HG03469 (cell line): ENCODE data around the gene KCNQ5.

Experiments
- ATAC-seq: cut with Tn5 transposase; IDR thresholded peaks from one replicate; pipeline ENCODE4 v1.9.1; 2021; ENCODE audit warnings: mild to moderate bottlenecking, moderate library complexity, moderate number of reproducible peaks; ENCODE audit not compliant: unreplicated experiment

Gene KCNQ5

DNA sequence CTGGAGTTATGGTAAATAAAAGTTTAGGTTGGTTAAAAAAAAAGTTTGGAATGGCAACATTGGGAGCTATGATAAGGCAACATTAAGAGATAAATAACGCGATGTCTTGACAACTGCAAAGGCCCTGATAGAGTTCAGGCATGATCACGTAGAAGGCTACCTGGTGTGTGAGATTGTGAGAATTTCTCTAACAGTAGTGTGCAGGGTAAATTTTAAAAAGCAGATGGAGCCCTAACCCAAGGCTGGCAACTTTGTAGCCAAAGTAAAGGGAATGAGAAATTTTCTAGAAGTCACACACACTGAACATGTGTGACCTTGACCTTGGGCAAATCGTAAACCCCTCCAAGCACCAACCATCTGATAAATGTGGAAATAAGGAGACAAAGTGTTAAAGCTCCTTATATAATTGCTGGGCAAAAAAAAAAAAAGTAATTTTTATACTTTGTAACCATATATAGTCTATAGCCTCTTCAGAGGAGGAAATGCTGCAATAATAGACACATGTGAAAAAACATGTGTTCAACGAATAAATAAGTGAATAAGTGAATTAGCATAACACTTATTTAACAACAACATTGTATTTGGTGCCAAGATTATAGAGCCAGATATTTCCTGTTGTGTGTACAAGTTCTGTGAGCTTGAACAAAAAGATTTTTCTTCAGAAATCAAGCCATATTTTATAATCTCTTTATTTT is 18.2 kb downstream of the KCNQ5 start:
- ATAC-seq = no peak

- no peak for ATAC-seq
Measured at GRCh38 chr6:72640615-72640930, 18.7 kb downstream of the KCNQ5 start.

DNA sequence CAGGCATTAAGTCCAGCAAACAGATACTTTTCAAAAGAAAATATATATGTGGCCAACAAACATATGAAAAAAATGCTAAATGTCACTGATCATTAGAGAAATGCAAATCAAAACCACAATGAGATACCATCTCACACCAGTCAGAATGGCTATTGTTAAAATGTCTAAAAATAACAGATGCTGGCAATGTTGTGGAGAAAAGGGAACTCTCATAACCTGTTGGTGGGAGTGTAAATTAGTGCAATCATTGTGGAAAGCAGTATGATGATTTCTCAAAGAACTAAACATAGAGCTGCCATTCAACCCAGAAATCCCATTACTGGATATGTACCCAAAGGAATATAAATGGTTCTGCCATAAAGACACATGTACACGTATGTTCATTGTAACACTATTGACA is 20.6 kb downstream of the KCNQ5 start:
- no peak for ATAC-seq

GRCh38 chr6:72643214-72643613 is 21.4 kb downstream of the KCNQ5 start:
- no peak for ATAC-seq

GRCh38 chr6:72646604-72647485 is 25.0 kb downstream of the KCNQ5 start:
- no peak for ATAC-seq

DNA sequence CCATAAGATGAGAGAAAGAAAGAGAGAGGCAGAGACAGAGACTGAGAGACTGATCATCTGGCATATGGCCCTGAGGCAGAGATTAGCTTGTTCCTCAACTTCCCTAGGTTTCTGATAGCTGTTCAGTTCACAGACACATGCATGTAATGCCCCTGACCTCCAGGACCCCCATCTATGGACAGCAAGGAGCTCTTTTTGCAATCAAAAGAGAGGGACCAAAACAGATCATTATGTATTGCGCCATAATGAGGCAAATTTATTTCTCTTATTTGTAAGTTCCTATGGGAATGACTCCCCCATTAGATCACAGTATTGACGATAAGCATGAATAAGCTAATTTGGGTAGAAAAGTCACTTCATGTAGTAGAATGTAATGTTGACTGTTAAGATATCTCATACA is 25.6 kb downstream of the KCNQ5 start:
- ATAC-seq = no peak

DNA sequence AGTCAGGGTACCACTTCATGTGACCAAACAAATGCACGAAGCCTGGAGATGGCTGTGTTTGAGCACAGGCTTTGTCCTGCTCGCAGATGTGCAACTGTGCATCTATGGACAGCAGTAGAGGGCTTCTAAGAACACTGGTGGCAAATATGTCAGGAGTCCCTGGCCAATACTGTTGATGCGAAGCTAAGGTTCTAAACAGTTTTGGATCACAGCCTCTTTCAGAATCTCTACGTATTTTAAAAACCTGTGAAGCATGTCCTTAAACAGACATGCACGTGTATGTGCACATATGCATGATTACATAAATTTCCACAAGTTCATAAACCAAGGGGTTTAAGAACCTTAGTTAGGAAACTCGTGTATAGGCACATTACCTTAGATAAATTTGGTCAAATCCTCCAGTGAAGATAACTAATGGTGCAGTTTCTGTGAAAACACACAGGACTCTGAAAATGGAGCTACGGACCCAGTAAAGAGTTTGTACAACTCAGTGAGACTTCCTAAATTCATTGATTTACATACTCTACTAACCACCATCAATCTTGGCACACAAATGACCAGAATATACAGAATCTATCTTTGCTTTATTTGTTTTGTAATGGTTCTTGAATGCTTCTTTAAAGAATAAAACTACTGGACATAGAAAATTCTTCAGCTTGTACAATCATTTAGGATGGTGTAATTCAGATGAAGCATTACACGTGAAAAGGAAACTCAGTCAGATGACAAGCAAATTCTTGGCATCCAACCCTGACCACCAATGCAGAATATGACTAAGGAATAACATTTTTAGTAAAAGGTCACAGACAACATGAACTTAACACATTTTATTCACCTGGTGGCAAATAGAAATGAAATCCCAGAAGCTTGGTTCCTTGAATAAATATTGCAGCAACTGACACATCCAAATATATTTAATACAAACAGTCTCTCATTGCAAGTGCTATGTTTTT is 27.4 kb downstream of the KCNQ5 start:
- peak; percentile 50 for ATAC-seq

GRCh38 chr6:72650081-72650745 is 28.3 kb downstream of the KCNQ5 start:
- ATAC-seq = no peak

DNA sequence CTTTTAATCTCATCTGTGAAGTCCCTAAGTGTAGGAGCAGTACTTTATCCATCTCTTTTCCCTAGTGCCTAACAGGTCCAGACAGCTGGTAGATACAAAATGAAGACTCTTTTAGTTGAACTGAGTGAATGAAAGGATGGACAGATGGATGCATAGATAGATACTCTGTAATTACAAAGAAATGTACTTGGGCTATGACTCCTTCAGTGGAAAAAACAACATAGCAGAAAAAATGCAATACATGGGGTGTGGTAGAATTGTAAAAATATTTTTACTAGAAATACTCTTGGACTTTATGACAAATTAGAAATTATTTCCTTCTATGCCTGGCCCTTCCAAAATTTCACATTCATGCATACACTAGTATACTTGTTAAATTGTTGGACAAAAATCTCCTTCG is 29.3 kb downstream of the KCNQ5 start:
- no peak for ATAC-seq

DNA sequence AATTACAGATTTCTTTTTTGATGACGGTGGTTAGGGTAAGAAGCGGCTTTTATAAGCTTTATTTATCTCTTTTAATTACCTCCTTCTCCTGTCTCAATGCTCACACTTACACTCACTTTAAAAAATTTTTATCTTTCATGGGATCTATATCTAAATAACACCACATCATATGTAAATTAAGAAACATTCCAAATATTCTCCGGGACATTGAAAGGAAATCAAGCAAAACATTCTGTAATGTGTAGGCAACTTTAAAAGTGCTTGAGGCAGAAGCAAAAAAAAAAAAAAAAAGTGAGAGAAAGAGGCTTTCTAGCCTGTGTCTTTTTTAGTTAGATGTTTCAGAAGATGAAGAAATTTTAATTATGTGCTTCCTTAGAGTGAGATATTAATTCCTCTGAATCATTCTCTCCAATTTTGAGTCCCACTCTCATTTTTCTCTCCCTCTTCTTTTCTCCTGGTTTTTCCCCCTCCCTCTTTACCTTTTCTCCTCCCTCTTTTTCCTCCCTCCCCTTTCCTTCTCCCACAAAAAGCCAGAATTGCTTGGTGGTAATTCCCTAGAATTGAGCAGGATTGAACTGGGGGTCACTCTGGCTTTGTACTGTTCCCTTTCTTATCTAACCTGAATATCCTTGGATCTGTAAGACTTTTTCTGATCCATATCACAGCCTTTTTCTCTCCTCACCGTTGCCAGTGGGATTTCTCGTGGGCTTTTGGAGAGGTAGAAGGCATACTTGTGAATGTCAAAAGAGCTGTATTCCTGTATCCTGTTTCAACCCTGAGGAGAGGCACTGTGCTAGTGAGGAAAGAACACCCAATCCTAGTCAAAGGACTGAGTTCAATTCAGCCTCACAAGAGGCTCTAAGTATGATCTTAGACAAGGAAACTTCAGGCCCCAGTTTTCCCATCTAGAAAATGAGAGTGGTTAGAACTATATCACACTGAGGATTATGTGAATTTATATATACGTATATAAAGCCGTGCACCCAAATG is 30.4 kb downstream of the KCNQ5 start:
- no peak for ATAC-seq

DNA sequence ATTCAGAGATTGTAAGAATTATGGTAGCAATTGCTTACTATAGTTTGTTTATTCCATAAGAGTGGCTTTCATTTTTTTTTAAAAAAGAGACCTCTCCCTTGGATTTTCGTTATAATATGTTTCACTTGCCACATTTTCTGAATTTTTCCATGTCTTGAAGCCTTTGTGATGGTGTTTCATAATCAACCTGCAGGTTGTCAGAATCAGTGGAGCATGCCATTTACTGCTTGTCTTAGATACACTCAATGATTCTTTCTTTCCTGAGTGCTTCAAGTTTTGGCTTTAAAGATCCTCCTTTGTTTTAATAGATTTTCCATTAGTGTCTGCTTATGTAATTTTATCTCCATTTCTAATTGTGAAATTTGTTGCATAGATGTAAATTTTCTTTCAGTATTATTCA is 31.2 kb downstream of the KCNQ5 start:
- no peak for ATAC-seq

DNA sequence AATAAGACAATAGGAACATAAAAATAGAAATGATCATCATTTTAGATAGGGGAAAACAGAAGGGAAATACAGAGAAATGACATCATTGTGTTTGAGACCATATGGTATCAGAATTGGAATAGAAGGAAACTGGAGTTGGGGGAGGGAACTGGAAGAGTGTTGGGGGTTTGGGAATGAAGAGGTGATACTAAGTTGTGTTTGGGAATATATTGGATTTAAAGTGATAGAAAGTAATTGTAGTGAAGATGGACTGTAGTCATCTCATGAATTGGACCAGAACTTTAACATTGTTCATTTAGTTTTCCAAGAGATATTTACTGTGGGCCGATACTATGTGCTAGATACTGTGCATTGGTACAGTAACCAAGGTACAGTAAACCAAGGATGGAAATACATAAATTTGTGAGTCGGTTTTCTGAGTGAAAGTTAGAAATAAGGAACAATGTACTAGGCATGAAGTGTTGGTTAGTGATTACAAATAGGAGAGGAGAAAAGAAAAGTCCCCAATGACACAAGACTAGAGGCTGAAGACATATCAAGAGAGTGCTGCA is 32.3 kb downstream of the KCNQ5 start:
- peak; percentile 63 for ATAC-seq

DNA sequence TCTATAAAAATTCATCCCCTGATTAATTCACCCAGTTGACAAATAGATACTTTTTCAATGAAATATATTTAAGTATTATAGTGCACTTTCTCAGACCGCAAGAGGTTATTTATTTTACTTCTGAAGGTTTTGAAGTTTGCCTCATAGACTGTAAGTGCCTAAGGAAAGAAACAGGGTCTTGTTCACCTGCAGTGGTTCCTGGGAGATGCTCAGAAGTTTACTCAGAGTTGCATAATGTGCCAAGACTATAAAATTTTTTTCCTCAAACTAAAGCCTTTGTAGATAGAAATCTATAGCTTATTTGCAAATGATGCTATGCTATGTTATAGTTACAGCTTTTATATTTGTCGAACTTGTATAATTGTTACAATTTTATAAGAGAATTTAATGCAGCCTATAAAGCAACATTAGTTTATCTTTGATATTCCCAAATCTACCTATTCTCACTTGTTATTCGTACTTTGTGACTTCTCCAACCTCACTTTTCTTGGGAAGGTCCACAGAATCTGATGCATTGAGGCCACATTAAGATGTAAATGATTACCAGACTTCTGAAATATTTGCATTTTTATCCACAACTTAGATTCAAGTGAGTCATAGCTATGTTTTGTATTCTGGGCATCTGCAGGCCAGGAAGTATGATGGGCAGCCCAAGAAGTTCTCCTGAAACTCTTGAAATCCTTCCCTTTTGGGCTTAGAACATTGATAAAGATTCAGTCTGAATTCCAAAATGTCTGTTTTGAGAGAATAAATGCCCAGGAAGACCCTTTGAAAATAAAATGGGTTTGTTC is 35.7 kb downstream of the KCNQ5 start:
- no peak for ATAC-seq

DNA sequence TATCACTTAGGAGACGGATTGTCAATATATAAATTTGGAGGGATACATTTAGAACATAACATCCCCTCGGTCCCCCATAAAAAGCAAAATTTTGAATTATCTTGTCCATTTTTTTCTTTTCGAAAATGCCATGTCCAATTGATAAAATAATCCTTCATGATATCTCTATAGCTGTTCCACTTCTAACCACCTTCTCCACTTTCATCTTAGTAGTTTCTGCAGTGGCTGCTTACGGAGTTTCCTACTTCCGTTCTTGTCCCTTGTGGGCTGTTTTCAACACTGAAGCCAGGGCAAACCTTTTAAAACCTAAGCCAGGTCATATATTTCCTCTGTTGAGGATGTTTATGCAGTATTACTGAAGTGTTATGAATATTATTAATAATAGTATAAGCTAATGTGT is 37.9 kb downstream of the KCNQ5 start:
- no peak for ATAC-seq

DNA sequence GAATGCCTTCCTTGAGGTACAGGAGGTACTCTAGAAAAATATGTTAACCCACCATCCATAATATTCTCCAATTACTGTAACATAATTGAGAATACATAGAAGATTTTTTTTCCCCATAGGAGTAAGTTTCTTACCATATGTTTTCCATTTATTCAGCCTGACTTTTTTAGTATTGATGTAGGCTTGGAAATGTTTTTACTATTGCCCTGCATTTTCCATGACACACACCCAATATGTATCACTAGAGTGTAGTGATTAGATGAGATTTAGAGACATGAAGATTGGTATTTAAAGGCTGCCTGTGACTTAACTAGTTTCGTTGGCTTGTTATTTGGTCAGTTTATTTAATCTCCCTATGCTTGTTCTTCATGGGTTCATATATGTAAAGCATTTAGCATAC is 39.5 kb downstream of the KCNQ5 start:
- ATAC-seq = no peak

- no peak for ATAC-seq
Measured at GRCh38 chr6:72665599-72665998, 43.7 kb downstream of the KCNQ5 start.

DNA sequence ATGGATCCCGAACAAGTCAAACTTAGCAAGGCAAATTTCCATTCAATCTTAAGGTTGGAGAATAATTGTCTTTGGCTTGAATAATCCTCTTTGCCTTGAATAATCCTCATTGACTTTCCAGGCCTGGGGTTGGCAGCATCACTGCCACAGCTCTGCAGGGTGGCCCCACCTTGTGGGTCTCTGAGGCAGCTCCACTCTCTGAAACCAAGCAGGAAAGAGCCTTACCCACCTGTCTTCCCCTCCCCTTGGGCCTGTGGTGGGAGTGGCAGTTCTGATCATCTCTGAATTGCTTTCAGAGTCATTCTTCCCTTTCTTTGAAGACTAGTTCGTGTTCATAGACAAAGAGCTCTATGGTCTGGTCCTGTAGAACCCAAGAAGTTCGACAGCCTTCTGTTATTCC is 47.5 kb downstream of the KCNQ5 start:
- no peak for ATAC-seq

- ATAC-seq = no peak
Measured at GRCh38 chr6:72672906-72673305, 51.0 kb downstream of the KCNQ5 start.

- ATAC-seq = no peak
Measured at GRCh38 chr6:72674842-72675241, 53.0 kb downstream of the KCNQ5 start.
